Measurements from ENCODE around the gene SCARF1. TPM values are rescaled to one million over a fixed set of nuclear protein-coding genes. Genes with fewer than 3 reads are reported as not detected.

Gene SCARF1
- total RNA-seq, 1 donor from 2014 or later, result 101 TPM

DNA sequence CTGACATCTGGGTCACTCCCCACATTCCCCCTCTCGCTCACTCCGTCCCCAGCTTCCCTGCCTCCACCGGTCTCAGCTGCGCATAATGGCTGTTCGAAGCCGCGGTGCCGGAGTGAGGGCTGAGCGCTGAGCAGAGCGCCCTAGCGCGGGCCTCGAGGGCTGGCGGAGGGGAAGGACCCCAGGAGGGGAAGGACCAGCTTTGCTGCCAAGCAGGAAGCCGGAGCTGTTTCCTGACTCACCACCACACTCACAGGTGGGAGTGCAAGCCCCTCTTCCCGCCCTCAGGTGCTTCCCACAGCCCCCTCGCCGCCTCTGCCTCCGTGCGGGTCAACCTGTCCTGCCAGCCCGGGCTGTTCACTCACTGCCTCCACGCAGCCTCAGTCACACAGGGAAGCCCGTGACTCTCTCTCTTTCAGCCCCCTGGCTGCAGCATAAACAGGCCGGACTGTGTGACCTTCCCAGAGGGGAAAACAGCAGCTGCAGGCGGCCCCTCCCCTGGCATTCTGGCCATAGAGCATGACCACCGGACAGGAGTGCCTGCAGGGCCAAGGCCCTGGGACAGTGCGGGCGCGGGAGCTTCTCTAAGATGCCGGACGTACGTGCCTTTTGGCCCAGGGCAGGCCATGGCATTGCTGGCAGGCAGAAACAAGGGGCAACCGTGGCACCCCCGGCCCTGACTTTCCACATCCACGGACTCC lies 40.6 kb downstream of the SCARF1 start:
- DNase-seq (ENCODE audit: low read depth, low spot score), result no peak

- no peak for DNase-seq (ENCODE audit: low read depth, low spot score)
Observed at GRCh38 chr17:1601571-1601970, 44.0 kb downstream of the SCARF1 start.

- no peak for DNase-seq (ENCODE audit: low read depth, low spot score)
Observed at GRCh38 chr17:1598399-1599095, 47.0 kb downstream of the SCARF1 start.

DNA sequence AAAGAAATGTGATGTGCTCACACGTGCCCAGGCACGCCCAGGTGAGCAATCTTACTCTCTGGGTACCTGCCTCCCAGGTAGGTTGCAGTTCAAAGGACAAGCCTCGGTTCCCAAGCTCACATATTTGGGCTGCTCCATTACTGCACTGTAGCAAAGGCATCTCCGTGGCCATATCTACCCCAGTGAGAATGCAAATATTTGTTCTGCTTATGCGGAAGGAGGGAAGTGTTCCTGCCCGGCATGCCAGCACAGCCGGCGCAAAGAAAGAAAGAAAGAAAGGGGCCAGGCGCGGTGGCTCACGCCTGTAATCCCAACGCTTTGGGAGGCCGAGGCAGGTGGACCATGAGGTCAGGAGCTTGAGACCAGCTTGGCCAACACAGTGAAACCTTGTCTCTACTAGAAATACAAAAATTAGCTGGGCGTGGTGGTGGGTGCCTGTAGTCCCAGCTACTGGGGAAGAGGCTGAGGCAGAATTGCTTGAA lies 47.6 kb downstream of the SCARF1 start:
- DNase-seq (ENCODE audit: low read depth, low spot score), result no peak

DNA sequence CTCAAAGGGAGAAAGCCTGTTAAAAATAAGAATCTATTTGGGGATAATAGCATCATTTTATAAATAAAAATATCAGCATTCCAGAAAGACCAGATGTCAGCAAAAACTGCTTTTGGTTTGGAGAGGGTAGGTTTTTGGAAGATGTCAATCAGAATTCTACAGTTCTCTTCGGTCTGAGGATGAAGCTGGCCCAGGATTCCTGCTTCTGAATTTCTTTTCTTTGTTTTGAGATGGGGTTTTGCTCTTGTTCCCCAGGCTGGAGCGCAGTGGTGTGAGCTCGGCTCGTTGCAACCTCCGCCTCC lies 52.0 kb downstream of the SCARF1 start:
- no peak for DNase-seq (ENCODE audit: low read depth, low spot score)

GRCh38 chr17:1592751-1593629 lies 52.5 kb downstream of the SCARF1 start:
- DNase-seq (ENCODE audit: low read depth, low spot score), result no peak

- DNase-seq (ENCODE audit: low read depth, low spot score), result no peak
Observed at GRCh38 chr17:1591474-1592090, 54.0 kb downstream of the SCARF1 start.

DNA sequence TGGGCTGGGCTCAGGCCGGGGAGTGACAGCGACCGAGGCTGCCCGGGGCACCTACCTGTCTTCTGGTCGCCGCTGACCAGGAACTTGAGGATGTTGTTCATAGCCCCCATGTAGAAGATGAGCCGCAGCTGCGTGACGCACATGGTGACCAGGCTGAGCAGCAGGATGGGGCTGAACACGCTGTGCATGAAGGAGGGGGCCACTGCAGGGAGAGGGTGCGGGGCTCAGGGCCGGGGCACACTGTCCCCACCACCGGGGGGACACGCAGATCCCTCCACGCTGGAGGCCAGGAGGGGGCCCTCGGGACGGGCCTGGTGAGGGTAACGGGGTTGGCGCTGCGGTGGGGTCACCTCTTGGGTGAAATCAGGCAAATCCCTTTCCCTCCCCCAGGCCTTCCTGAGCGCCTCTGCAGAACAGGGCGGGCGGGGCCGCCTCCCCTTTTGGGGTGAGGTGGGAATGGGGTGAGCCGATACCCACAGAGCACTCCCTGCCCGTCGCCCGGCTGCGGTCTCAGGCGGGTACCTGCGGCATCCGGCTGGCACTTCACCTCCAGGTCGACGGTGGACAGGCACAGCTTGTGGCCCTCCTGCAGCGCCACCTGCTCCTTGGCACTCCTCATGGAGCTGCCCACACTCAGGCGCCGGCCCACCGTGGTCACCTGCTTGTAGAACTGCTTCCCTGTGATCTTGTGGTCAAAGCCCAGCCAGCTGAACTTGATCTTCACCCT lies 54.6 kb downstream of the SCARF1 start:
- no peak for DNase-seq (ENCODE audit: low read depth, low spot score)

DNA sequence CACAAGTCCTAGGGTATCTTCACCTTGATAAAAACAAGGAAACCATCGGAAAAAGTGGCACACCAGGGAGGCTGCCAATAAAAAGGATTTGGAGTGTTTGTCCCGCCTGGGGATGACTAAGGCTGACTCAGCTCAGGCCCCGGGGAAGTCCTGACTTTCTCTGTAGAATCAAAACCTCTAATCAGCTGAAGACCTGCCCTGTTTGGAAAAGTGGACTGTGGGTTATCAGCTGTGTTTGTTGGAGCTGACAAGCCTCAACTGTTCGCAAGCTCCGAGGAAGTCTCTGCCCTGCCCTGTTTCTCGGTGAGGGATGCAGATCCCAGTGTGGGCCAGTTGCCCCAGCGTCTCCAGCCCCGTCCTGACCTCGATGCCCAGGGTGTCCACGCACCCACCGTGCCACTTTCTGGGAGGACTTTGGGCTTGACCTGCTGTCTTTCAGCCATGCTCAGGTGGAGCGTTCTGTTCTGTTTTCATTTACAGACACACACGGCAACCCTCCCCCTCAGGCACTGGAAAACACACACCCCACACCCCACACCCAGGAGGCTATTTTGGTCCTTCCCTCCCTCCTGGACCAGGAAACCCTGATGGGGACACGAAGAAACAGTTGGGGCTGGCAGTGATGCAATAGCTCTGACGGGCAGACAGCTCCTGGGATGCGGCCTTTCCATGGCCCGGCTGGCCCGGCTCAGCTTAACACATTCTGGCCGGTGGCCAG lies 55.3 kb downstream of the SCARF1 start:
- peak; percentile 71 for DNase-seq (ENCODE audit: low read depth, low spot score)

- DNase-seq (ENCODE audit: low read depth, low spot score), result no peak
Observed at GRCh38 chr17:1588821-1589585, 56.5 kb downstream of the SCARF1 start.

- DNase-seq (ENCODE audit: low read depth, low spot score), result no peak
Observed at GRCh38 chr17:1584167-1584566, 61.4 kb downstream of the SCARF1 start.

Other genes with a start within 250 kb of the SCARF1 start
- 487 and 687 TPM in 2 replicates for gene YWHAE, start 245.5 kb downstream of the SCARF1 start, total RNA-seq
- 158 and 171 TPM in 2 replicates for gene CRK, start 189.5 kb downstream of the SCARF1 start, total RNA-seq
- 211 and 252 TPM in 2 replicates for gene MYO1C, start 153.0 kb downstream of the SCARF1 start, total RNA-seq
- gene INPP5K, start 129.1 kb downstream of the SCARF1 start, total RNA-seq, result 51.5 and 54.3 TPM in 2 replicates
- 27.7 and 33.6 TPM in 2 replicates for gene PITPNA, start 82.9 kb downstream of the SCARF1 start, total RNA-seq
- 24.5 and 29.5 TPM in 2 replicates for gene SLC43A2, start 16.9 kb downstream of the SCARF1 start, total RNA-seq
- gene RILP, start 4.1 kb upstream of the SCARF1 start, total RNA-seq, result 10.3 and 13.1 TPM in 2 replicates
- gene PRPF8, start 39.1 kb upstream of the SCARF1 start, total RNA-seq, result 98.5 and 117 TPM in 2 replicates
- 1.7 and 1.9 TPM in 2 replicates for gene TLCD2, start 64.6 kb upstream of the SCARF1 start, total RNA-seq
- gene WDR81, start 79.0 kb upstream of the SCARF1 start, total RNA-seq, result 13.8 and 15.6 TPM in 2 replicates
- not detected in 2 replicates for gene SERPINF2, start 97.1 kb upstream of the SCARF1 start, total RNA-seq
- 0.13 TPM in 1 of 2 replicates, not detected in the other for gene SERPINF1, start 116.3 kb upstream of the SCARF1 start, total RNA-seq
- gene SMYD4, start 184.2 kb upstream of the SCARF1 start, total RNA-seq, result 10.6 and 12.2 TPM in 2 replicates
- gene RPA1, start 184.3 kb upstream of the SCARF1 start, total RNA-seq, result 57.0 and 64.2 TPM in 2 replicates

All from pulmonary artery endothelial cell (primary cell).